Measurements from ENCODE around the gene RBL2. TPM values are rescaled to one million over a fixed set of nuclear protein-coding genes. Genes with fewer than 3 reads are reported as not detected.

Gene RBL2
- total and polyA plus RNA-seq, 2 of the 8 experiments (the other 6 are each of a cell fraction or from before 2014, with no cell fraction given), result 13.9 to 22.1 TPM

GRCh38 chr16:53482123-53482522 lies 47.9 kb downstream of the RBL2 start (continued):
- no peak for TF ChIP-seq PHF8 (conservative IDR thresholded peaks at IDR 0.05; ENCODE audit: low read depth, low read length)
